GM19193 (cell line): ENCODE results near the gene KCNK13.

Experiments
- POLR2A ChIP-seq: IDR thresholded peaks from 4 replicates; pipeline ENCODE4 v1.6.1; 2011; ENCODE audit not compliant: insufficient read depth, insufficient read length; ENCODE audit errors: extremely low read depth

The KCNK13 gene

GRCh38 chr14:90053044-90053443 is 8.8 kb upstream of the KCNK13 start:
- TF ChIP-seq POLR2A: no peak

GRCh38 chr14:90054803-90055202 is 7.0 kb upstream of the KCNK13 start:
- no peak for TF ChIP-seq POLR2A

GRCh38 chr14:90056826-90057225 is 5.0 kb upstream of the KCNK13 start:
- no peak for TF ChIP-seq POLR2A

- TF ChIP-seq POLR2A: no peak
Observed at GRCh38 chr14:90058876-90059458, 2.8 kb upstream of the KCNK13 start.

- TF ChIP-seq POLR2A: no peak
Observed at GRCh38 chr14:90060312-90060964, 1.4 kb upstream of the KCNK13 start.

GRCh38 chr14:90060965-90061684 is 669 bp upstream of the KCNK13 start:
- no peak for TF ChIP-seq POLR2A

- TF ChIP-seq POLR2A: no peak
Observed at GRCh38 chr14:90062127-90062794, 467 bp downstream of the KCNK13 start.

- no peak for TF ChIP-seq POLR2A
Observed at GRCh38 chr14:90062822-90063539, 1.2 kb downstream of the KCNK13 start.

GRCh38 chr14:90072350-90072749 is 10.6 kb downstream of the KCNK13 start:
- no peak for TF ChIP-seq POLR2A

- TF ChIP-seq POLR2A: no peak
Observed at GRCh38 chr14:90079576-90079975, 17.8 kb downstream of the KCNK13 start.

GRCh38 chr14:90087433-90087832 is 25.6 kb downstream of the KCNK13 start:
- TF ChIP-seq POLR2A: no peak

- no peak for TF ChIP-seq POLR2A
Observed at GRCh38 chr14:90088176-90088575, 26.4 kb downstream of the KCNK13 start.

- TF ChIP-seq POLR2A: no peak
Observed at GRCh38 chr14:90091393-90091792, 29.6 kb downstream of the KCNK13 start.

- TF ChIP-seq POLR2A: no peak
Observed at GRCh38 chr14:90093942-90094595, 32.3 kb downstream of the KCNK13 start.
